AG09309 (cell line): Measurements from ENCODE around the gene SLC41A3.

Source experiments
- DNase-seq: peaks from one replicate; pipeline ENCODE4 v3.0.0-alpha.2; 2010; ENCODE audit warnings: low read depth
- H3K4me3 ChIP-seq: 2 replicates; pipeline ENCODE4 v1.5.1; 2011; ENCODE audit warnings: mild to moderate bottlenecking, low read depth, low read length, moderate library complexity; ENCODE audit not compliant: control insufficient read depth
- CTCF ChIP-seq: IDR thresholded peaks from 2 replicates; pipeline ENCODE4 v1.5.1; 2011; ENCODE audit warnings: mild to moderate bottlenecking, low read depth, low read length, inconsistent platforms; ENCODE audit not compliant: insufficient read depth, control insufficient read depth; ENCODE audit errors: missing control alignments

Gene SLC41A3

DNA sequence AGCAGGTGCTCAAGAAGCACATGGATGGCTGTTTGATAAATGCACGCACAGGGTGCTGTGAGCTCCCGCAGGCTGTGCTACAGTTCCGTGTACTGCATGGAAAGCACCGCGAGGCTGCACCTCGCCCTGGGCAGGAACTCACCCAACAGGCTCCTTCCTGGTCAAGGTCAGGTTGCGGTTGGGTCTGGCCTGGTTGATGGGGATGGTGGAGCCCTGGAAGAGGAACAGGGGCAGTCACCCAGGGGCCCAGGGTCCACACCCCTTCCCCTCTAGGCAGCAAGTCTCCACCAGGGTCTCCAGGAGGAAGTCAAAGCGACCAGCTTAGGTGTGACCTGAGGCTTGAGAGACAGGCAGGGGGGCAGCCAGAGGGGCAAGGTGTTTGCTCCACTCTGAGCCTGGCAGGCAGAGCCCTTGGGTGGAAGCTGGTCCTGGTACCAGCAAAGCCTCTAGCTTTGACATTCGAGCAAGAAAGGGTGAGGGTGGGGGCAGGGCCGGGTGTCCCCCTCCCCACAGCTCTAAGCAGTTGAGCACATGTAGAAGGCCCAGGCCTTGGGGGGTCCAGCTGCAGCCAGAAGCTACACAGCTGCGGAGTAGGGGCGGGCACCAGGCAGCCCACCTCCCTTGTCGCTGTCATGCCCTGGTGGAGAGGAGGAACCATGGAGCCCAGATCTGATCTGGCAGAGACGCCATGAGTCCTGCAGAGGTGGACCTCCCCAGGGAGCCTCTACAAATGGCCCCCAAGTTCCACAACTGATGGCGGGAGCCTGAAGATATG, 46.3 kb upstream of the SLC41A3 start:
- H3K4me3 ChIP-seq = no peak overlapping the region
- TF ChIP-seq CTCF = no peak
- DNase-seq = no peak

DNA sequence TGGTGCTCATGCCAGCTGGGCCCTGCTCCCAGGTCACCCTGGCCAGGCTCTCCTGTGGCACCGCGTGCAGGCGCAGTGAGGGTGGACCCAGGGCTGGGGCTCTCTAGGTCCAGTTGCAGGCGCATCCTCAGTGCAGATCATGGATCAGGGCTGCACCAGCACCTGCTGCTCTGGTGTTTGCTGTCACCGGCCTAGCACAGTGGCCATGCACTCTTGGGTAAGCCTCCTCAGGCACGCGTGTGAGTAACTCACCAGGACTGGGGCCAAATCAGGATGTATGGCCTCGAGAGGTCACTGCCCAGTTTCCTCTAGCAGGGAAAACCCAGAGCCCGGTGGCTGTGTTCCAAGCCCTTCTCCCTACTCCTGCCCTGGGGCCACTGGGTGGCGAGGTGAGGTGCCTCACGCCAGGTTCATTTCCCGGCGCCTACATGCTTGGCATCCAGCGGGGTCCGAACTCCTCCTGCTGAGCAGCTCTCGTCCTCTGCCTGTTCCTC, 45.5 kb upstream of the SLC41A3 start:
- TF ChIP-seq CTCF = no peak
- no peak overlapping the region for H3K4me3 ChIP-seq
- DNase-seq = no peak

- no peak overlapping the region for H3K4me3 ChIP-seq
- TF ChIP-seq CTCF = no peak
- DNase-seq = no peak
These were observed 44.8 kb upstream of the SLC41A3 start for GRCh38 chr3:126128504-126129397.

DNA sequence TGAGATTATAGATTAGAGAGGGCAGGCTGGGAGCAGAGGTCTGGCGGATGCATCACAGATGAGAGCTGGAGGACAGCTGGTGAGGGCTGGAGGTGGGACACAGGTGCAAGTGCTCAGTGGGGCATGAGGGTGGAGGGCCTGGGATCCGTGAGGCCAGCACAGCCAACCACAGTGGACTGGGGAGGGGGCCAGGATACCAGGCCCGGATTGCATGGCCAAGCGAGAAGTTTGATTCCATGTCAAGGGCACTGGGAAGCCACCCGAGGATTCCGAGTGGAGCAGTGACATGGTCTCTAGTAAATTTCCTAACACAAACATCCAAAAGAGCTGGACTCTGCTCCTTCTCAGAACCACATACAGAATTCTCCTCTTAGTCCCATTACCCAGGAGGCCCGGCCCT, 44.0 kb upstream of the SLC41A3 start:
- no peak overlapping the region for H3K4me3 ChIP-seq
- no peak for DNase-seq
- no peak for TF ChIP-seq CTCF

DNA sequence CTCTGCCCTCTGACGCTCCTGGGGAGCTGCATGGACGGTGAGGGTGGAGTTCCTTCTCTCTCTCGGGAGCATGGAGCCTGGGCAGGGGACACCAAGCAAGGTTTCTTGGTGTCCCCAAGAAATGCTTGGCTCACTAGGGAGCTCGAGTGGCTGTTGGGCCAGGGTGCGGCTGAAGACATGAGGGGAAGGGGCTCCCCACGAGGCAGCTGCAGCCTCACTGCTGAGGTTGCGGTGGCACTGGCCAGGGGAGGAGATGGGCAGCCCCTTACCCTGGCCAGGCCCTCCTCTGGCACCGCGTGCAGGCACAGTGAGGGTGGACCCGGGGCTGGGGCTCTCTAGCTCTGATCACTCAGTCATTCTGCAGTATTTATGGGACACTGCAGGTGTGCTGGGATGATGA, 43.5 kb upstream of the SLC41A3 start:
- no peak for TF ChIP-seq CTCF
- no peak overlapping the region for H3K4me3 ChIP-seq
- no peak for DNase-seq

GRCh38 chr3:126126811-126127431, 43.0 kb upstream of the SLC41A3 start:
- no peak overlapping the region for H3K4me3 ChIP-seq
- DNase-seq = no peak
- TF ChIP-seq CTCF = no peak
